ENCODE measurements around the gene NR5A2. TPM values are rescaled to one million over a fixed set of nuclear protein-coding genes. Genes with fewer than 3 reads are reported as not detected.

The NR5A2 gene
- total RNA-seq, 2 donors from 2014 or later = 1.7 to 2.1 TPM

DNA sequence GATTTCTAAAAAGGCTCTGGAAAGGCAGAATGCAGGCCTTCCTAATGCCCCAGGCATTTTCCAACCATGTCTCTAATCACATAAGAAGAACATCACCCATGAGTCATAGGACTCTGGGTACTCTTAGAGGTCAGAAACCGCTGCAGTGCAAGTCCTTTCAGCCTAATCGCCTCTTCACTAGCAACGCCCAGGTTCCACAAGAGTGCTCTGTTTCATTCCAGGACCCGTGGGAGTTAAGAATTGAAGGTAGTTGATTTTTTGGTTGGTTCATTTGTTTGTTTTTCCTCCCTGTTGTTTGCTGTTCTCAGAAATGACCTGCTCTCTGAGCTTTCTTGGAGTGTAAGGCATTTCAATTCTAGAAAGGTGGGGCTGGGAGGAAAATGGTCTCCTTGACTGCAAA lies 123.2 kb downstream of the NR5A2 start:
- intact Hi-C loops (cut with DNase I) = no loop called here
- ATAC-seq (peak in 1 of 2 donors; percentile 67), DNase-seq (no peak)

DNA sequence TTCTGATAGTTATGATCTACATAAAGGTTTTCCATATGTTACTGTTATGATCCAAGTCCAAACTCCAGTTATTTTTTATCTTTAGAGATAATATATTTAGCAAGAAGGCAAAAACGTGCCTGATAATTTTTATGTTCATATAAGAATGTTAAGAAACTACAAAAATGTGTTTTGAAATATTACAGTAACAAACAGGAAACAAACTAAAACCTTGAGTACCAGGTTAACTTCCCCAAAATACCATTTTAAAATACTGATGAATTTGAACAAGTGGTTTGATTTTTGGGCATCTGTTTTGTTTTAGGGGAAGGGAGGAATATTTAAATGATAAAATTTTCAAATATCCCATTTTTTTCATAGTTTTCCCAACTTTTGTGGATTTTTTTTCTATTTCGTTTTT lies 124.8 kb downstream of the NR5A2 start:
- no peak for DNase-seq
- intact Hi-C loops (cut with DNase I) = no loop called here
- ATAC-seq = no peak

DNA sequence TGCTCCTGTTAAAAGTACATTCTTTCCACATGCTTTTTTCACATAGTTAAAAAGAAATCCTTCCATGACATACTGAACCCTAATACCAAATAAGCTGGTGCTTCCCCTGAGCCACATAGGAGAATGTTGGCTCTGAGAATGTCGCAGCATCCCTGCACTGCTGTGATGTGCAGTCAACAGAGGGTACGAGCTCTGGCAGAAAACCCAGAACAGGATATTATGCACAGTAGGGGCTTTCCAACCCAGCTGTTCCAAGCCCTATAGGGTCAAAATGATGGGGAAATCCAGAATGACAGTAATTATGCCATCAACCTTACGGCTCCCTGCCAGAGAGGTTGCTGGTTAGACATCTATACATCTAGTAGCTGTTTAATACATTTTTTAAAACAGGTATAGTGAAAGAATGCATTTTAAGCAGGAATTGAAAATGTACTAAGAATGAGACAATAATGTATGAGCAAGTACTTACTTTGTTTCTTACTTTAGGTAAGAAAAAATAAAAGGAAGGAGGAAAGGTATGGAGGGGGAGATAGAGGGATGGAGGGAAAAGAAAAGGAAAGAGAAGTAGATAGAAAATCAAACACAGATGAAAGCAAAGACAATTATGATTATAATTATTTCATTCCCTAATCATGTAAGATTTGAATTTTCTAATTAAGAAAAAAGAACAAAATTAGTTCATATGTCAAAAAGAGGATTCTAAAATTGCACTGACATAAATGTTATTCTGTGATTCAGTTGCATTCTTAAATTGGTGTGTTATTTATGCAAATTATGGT lies 126.0 kb downstream of the NR5A2 start:
- intact Hi-C loops (cut with DNase I) = no loop called here
- ATAC-seq = no peak
- DNase-seq = no peak

DNA sequence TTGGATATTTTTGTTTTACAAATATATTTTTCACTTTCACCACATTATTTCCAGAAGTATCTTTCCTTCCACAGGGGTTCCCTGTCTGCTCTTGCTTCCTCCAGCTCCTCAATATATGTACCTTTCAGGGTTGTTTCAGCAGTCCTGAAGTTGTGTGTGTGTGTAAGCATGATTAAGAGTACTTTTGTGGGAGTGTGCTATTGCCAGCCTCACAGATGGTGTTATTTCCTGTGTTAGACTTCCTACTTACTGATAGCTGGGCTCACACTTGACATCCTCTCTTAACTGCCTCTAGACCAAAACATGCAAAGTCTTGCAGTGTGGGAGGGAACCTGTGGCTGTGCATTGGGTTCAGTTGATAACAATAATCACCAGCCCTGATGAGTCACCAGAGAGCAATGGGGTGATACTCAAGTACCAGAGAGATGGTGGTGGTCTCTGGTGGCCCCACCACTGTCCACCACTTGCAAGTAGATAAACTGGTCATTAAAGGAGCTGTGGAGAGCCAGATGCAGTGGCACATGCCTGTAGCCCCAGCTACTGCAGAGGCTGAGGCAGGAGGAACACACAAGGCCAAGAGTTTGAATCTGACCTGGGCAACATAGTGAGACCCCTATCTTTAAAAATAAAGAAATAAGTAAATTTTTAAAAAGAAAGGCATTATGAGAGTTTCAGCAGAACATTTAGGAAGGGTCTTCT lies 126.7 kb downstream of the NR5A2 start:
- ATAC-seq (peak; percentile 70 to 78), DNase-seq (no peak)
- intact Hi-C loops (cut with DNase I) = no loop called here

DNA sequence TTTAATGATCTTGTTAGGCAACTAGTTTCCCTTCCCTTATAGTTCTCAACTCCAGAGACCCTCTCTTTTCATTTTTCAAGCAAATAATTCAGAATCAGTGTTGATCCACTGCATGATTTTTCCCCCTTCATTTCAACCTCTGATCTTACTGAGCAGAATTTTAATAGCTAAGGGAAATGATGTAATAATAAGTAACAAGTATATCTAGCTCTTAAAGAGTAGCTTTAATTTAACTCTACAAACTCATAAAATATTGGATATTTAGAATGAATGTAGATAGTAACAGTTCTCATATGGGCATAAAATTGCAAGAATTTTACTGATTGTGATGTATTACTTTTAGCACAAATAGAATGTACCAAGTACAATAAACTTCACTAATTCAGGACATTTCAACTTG lies 130.2 kb downstream of the NR5A2 start:
- DNase-seq = no peak
- intact Hi-C loops (cut with DNase I) = no loop called here

DNA sequence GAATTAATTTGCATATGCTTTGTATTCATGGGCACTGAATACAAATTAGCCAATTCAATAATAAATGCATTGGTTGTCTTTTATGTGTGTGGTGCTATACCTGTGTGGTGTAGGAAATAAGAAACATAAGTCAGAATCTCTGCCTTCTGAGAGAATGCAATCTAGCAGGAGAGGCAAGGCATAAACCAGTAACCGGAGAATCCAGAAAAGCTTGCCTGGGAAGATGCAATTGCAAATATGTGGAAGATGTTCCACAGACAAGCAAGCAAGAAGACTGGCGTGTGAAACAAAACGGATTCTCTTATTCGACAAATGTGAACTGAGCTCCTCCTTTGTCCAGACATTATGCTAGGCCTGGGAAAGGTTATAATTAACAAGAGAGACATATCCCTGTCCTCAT lies 134.3 kb downstream of the NR5A2 start:
- intact Hi-C loops (cut with DNase I) = no loop called here
- DNase-seq (no peak), ATAC-seq (no peak)

More for the DNA sequence above, 130.2 kb downstream of the NR5A2 start:
- ATAC-seq = no peak

DNA sequence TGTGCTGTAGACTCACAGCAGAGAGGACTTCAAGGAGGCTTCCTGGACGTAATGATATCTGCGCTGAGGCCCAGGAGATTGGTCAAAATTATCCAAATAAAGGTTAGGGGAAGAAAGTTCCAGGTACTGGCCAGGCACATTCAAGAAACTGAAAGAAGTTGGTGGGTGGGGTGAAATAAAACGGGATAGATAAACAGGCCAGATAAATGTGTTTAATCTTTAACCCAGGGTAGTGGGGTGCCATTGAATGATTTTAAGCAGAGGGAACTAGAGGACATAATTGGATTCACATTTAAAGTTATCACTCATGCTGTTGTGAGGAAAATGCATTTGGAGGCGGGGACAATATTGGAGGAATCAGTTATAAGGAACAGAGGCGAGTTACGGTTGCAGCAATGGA lies 134.7 kb downstream of the NR5A2 start:
- ATAC-seq (no peak), DNase-seq (no peak)
- intact Hi-C loops (cut with DNase I) = no loop called here

DNA sequence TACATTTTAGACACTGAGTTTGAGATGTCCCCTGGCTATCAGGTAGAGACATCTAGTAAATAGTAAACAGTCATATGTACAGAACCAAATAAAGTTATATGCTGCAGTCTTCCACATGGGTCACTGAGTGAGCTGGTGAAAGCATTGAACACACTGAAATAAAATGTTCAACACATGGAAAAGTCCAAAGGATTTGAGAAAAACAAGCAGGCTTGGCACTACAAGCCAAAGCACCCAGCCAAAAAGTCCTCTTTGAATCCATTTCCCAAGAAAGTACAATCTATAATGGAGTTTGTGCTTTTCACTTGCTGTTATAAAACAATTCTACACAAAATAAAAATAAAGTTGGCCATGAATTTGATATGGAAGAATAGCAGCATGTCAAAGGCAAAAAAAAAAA lies 135.4 kb downstream of the NR5A2 start:
- intact Hi-C loops (cut with DNase I) = no loop called here
- DNase-seq = no peak
- ATAC-seq = no peak

DNA sequence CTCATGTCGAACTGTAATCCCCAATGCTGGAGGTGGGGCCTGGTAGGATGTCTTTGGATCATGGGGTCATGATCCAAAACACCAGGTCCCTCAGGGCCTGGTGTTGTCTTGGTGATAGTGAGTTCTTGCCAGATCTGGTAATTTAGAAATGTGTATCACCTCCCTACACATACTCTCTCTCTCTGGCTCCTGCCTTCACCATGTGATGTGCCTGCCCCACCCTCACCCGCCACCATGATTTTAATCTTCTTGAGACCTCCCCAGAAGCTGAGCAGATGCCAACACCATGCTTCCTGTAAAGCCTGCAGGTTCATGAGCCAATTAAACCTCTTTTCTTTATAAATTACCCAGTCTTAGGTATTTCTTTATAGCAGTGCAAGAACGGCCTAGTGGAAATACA lies 136.4 kb downstream of the NR5A2 start:
- intact Hi-C loops (cut with DNase I) = no loop called here
- ATAC-seq (no peak), DNase-seq (no peak)

DNA sequence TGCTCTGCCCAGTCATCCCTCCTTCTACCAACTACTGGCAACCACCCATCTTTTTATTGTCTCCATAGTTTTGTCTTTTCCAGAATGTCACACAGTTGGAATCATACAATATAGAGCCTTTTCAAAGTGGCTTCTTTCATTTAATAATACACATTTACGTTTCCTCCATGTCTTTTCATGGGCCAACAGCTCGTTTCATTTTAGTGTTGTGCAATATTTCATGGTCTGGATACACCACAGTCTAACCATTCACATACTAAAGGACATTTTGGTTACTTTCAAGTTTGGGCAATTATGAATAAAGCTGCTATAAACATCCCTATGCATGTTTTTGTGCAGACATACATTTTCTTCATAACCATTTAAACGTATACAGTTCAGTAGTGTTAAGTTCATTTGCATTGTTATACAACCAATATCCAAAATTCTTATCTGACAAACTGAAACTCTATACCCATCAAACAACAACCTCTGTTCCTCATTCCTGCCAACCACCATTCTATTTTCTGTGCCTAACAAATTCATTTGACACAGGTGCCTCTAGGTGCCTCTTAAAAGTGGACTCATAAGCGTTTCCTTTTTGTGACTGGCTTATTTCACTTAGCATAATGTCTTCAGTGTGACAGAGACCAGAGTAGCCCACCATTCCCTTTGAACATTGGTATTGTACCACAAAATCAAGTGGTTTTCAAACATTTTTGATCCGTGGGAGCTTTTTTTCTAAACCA lies 138.1 kb downstream of the NR5A2 start:
- ATAC-seq = no peak
- intact Hi-C loops (cut with DNase I) = no loop called here
- no peak for DNase-seq

DNA sequence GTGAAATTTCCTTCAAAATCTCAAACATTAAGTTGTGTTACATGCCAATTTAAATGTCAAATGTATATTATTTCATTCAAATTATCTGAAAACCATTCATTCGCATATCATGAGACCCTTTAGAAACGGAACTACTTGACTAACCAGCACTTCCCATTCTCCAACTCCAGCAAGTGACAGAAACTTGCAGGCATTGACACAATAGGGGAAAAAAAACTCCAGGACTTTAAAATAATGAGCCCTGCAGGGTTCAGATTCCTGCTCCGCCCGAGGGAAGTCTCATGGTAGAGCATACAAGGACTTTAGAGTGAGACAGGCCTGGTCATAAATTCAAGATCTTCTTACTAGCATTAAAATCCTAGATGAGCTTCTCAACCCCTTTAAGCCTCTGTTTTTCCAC lies 138.9 kb downstream of the NR5A2 start:
- intact Hi-C loops (cut with DNase I) = no loop called here
- DNase-seq (no peak), ATAC-seq (no peak)

DNA sequence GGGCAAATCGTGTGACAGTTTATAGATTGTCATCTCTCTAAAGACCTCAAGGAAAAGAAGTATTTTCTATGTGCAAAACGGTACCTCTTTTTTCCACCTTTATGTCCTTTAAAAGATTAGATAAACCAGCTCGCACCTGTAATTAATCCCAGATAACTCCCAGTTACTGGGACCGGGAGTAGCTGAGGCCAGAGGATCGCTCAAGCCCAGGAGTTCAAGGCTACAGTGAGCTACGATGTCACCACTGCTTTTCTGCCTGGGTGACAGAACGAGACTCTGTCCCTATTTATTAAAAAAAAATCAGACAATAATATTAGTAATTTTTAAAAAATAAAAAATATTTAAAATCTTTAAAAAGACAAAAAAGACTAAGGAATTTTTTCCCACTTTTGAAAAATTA lies 141.4 kb downstream of the NR5A2 start:
- ATAC-seq = no peak
- no peak for DNase-seq
- intact Hi-C loops (cut with DNase I) = no loop called here

DNA sequence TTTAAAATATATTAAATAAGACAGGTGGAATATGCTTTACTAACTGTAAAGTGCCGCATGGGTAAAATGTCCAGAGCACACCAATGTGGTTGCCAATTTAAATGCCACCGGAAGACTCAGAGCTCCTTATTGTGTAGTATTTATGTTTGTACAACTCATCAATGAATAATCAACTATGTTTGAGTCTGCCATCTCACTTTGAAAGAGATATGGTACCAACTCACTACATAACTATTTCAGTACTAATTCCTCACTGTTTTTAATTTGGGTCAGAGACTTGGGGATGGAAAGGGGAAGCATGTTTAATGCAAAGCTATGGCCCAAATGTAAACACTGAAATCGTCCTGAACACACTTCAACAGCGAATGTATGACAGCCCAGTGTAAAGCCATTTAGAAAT lies 144.8 kb downstream of the NR5A2 start:
- no peak for ATAC-seq
- intact Hi-C loops (cut with DNase I) = no loop called here
- no peak for DNase-seq

DNA sequence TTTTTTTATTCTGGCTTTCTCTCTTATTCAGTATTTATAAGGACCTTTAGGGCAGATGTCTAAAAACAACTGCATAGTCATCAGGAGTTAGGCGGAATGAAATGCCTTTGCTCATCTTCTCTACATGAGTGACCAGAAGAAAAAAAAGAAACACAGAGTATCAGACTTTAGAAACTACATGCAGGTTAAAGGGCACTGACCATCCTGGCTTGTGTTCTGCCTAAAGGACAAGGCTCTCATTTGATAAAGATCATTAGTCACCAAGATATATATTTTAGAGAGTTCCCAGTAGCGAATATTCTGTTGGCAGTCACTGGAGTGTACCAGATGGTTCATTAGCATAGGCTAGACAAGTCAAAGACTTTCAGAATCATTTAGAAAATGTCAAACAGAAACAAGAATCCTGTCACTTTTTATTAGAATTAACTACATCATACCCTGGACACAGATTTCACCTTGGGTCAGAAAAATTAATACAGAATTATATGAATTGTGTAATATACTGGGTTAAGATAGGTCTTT lies 145.6 kb downstream of the NR5A2 start:
- intact Hi-C loops (cut with DNase I) = no loop called here
- DNase-seq (no peak), ATAC-seq (no peak)

DNA sequence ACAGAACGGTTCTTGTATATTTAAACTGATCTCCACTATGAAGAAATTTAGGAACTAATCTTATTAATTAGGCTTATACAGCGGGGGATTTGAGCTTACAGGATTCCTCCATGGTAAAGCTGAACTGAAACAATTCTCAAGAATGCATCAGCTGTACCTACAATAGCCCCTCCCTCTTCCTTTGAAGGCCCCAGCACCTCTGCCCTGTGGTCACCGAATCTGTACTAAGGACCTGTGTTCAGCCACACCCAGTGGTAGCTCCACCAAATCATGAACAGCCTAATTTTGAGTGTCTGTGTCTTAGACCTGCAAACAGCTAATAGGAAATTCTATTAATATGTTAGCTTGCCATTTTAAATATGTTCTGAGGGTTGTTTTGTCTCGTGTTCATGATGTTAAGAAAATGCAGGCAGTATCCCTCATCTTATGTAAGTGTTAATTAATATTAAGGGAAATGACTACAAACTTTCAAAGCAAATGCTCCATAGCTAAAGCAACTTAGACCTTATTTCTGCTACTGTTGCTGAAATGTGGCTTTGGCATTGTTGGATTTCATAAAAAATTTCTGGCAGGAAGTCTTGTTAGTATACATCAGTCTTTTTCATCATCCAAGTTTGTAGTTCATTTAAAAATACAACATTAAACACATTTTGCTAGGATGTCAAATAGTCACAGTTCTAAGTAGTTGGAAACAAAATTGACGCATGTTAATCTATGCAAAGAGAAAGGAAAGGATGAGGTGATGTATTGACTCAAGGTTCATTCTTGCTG lies 147.2 kb downstream of the NR5A2 start:
- intact Hi-C loops (cut with DNase I) = no loop called here
- ATAC-seq (no peak), DNase-seq (no peak)

DNA sequence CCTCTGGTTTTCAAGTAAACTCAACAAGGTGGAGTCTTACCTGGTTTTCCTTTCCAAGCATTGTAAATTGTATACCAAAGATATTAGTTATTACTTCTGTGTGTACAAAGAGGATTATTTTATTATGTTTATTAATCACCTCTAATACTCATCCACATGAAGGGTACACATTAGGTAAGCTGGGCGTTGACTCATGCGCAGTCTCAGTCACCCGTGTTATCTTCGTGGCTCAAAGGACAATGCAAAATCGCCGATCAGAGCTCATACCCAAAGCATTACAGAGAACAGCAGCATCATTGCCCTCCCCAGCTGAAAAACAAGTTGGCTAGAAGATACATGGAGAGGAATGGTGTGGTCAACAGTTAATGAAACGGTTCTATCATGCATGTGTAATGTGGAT lies 148.7 kb downstream of the NR5A2 start:
- DNase-seq (no peak), ATAC-seq (no peak)
- intact Hi-C loops (cut with DNase I) = no loop called here

DNA sequence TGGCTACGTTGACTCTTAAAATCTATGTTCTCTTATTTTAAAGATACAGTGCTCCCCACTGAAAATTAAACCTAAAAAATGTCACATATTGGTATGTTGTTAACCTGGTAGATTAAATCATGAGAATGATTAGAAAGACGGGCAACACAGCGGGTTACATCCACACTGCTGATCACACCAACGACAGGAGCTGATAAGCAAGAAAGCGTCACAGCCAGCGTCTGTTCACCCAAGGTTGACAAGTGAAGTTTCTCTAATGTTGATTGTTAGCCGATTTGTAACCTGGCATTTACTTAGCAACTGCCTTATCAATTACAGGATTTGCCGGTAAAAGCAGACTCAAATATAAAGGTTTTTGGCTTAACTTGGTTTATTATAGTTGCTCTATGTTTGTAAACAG lies 149.3 kb downstream of the NR5A2 start:
- intact Hi-C loops (cut with DNase I) = no loop called here
- ATAC-seq = no peak

DNA sequence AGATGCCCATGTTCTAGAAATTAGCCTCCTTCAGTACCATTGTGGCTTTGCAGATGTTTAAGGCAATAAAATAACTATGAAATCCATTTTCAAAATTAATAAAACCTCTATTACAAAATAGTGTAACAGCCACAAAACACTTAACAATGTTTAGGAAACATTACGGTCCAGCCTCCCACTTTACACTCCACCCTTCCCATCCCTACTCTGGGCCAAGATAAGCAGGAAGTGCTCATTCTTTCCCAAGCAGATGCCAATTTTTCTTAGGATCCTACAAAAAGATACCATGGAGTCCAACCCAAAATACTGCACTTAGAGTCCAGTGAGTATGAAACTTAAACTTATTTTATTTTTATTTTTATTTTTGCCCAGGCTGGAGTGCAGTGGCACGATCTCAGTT lies 150.8 kb downstream of the NR5A2 start:
- intact Hi-C loops (cut with DNase I) = no loop called here
- no peak for DNase-seq
- peak in 1 of 2 donors; percentile 42 for ATAC-seq

More for the DNA sequence above, 149.3 kb downstream of the NR5A2 start:
- no peak for DNase-seq

DNA sequence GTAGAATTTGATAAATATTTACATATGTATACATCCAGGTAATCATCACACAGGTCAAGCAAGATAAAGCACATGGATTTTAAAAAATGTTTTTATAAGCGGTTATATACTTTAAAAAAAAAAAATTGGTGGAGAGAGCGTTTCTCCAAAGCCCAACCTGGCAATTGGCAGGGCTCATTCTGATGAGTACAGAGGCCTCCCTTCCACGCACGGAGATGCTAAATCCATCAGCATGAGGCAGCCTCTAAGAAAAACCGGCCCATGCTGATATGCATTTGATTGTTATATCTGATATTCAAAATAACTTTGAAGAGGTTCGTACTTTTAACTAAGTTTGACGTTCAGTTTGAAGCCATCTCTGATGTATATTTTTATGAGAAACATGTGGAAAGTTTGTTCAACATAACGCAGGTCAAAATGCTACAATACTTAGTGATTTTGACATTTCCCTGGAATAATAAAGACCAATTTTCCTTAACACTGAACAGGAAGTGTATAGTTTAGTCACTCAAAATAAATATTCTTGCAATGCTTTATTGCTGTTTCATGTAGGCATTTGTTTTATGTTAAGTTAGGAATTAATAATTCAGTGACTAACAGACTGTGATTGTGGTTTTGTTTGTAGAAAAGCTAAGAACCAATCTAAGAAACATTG lies 151.7 kb downstream of the NR5A2 start:
- intact Hi-C loops (cut with DNase I) = no loop called here
- ATAC-seq (no peak), DNase-seq (no peak)
